Measurements from ENCODE around the gene ACOXL. TPM values are rescaled to one million over a fixed set of nuclear protein-coding genes. Genes with fewer than 3 reads are reported as not detected.

The ACOXL gene
- total and polyA plus RNA-seq, 10 of the 15 experiments (the other 5 are each of a cell fraction or from before 2014, with no cell fraction given) = 0.05 to 1.3 (median 0.71) TPM

DNA sequence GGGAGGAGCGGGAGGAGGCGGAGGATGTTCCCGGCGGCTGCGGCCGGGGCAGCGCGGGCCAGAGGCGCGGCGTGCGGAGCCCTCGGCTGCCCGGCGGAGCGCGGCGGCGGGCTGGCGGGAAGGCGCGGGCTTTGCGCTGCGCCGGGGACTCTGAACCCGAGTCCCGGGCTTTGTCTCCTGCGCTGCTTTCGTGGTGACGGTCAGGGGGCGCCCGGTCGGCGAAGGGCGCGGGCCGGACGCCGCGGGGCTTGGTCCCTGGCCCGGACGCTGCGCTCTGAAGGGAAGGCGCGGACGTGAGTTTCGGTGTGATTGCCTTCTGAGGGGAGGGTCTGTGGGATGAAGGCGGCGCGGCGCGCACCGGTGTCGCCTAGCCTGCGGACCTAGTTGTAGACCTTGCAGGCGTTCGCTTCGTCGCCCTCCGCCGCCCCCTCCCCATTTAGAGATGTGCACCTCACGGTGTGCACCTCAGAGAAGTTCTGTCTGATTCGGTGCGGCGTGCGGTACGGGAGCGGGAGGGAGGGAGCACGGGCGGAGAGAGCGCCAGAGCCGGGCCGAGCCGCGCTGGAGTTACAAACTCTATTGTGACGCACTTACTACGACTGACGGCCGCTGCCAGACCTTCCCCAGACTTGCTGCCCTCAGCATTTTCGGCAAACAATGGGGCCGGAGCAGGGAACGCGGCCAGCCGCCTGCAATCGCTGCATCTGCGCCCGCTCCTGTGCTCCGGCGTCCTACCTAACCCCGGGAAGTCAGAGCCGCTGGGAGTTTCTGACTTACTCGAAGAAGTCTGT lies 390.5 kb downstream of the ACOXL start (continued):
- TF ChIP-seq NRF1 (conservative IDR thresholded peaks at IDR 0.05; ENCODE audit: low read depth, low read length) (no peak), RUNX3 (IDR thresholded peaks at IDR 0.05; ENCODE audit: low read length) (no peak), REST (IDR thresholded peaks at IDR 0.05; ENCODE audit: low read depth, low read length) (no peak), SRF (IDR thresholded peaks at IDR 0.05; ENCODE audit: low read depth in 2 of 2, low read length in 2 of 2) (no peak), TBL1XR1 (IDR thresholded peaks at IDR 0.05; ENCODE audit: low read depth, low read length) (no peak), ZBED1 (IDR thresholded peaks at IDR 0.05; ENCODE audit: borderline replicate concordance) (no peak), HSF1 (IDR thresholded peaks at IDR 0.05; ENCODE audit: low read depth, low read length) (no peak), CEBPZ (IDR thresholded peaks at IDR 0.05; ENCODE audit: low read depth, low read length) (no peak), WRNIP1 (IDR thresholded peaks at IDR 0.05; ENCODE audit: borderline replicate concordance, low read depth, low read length) (no peak), ATF7 (IDR thresholded peaks at IDR 0.05; ENCODE audit: low read depth) (no peak), PAX8 (IDR thresholded peaks at IDR 0.05) (no peak), MTA2 (IDR thresholded peaks at IDR 0.05; ENCODE audit: low read depth) (no peak), SKIL (IDR thresholded peaks at IDR 0.05; ENCODE audit: low read depth, poor library complexity, severe bottlenecking) (no peak), KLF5 (IDR thresholded peaks at IDR 0.05; ENCODE audit: partially characterized antibody) (no peak)
- TF ChIP-seq, protein P1, sequence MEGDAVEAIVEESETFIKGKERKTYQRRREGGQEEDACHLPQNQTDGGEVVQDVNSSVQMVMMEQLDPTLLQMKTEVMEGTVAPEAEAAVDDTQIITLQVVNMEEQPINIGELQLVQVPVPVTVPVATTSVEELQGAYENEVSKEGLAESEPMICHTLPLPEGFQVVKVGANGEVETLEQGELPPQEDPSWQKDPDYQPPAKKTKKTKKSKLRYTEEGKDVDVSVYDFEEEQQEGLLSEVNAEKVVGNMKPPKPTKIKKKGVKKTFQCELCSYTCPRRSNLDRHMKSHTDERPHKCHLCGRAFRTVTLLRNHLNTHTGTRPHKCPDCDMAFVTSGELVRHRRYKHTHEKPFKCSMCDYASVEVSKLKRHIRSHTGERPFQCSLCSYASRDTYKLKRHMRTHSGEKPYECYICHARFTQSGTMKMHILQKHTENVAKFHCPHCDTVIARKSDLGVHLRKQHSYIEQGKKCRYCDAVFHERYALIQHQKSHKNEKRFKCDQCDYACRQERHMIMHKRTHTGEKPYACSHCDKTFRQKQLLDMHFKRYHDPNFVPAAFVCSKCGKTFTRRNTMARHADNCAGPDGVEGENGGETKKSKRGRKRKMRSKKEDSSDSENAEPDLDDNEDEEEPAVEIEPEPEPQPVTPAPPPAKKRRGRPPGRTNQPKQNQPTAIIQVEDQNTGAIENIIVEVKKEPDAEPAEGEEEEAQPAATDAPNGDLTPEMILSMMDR (IDR thresholded peaks at IDR 0.05 in 2 of 3, conservative IDR thresholded peaks at IDR 0.05 in 1 of 3; ENCODE audit: control insufficient read depth in 2 of 3, extremely low read depth in 1 of 3, insufficient read depth in 1 of 3, low read depth in 3 of 3, low read length in 3 of 3) = no peak
- TF ChIP-seq, protein P2, sequence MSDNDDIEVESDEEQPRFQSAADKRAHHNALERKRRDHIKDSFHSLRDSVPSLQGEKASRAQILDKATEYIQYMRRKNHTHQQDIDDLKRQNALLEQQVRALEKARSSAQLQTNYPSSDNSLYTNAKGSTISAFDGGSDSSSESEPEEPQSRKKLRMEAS (IDR thresholded peaks at IDR 0.05; ENCODE audit: low read depth, low read length) = no peak; the same call in 1 of the 2 replicates

All from GM12878 (cell line).